Dedifferentiated amniotic fluid mesenchymal stem cell (primary cell): Measurements from ENCODE around the gene CSTPP1.
"Not testable (repeated sequence)": the region's sequence is repeated elsewhere in the genome, so short reads cannot be mapped to it uniquely, and the experiment has no call there.

ENCODE experiments used
- DNase-seq: peaks from one replicate; pipeline ENCODE4 v3.0.0-alpha.2; 2016; ENCODE audit errors: extremely low spot score

The CSTPP1 gene

DNA sequence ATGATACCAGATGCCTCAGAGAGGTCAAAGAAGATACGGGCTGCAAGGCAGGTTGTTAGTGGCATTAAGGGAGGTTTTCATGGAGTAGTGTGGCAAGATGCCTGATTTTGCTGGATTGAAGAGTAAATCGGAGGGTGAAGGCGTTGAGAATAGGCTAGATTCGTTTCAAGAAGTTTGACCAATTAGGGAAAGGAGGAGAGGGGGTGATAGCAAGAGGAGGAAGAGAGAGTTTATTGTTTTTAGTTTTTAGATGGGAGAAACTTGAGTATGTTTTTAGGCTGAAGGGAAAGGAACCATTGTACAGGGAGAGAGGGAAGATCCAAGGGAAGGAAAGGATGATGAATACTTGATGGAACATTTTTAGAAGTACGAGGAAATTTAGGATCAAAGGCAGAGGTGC is 16.5 kb downstream of the CSTPP1 start:
- no peak for DNase-seq

- no peak for DNase-seq
These were observed 22.2 kb downstream of the CSTPP1 start for GRCh38 chr11:46958777-46959176.

DNA sequence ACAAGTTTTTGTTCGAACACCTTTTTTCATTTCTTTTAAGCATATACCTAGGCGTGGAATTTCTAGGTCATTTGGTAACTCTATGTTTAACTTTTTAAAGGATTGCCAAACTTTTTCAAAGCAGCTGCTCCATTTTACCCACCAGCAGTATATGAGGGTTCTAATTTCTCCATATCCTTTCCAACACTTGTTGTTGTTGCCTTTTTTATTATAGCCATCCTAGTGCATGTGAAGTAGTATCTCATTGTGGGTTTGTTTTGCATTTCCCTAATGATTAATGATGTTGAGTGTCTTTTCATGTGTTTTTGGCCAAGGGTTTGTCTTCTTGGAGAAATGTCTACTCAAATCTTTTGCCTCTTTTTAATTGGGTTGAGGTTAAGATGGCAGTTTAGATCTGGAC is 24.5 kb downstream of the CSTPP1 start:
- DNase-seq: no peak

DNA sequence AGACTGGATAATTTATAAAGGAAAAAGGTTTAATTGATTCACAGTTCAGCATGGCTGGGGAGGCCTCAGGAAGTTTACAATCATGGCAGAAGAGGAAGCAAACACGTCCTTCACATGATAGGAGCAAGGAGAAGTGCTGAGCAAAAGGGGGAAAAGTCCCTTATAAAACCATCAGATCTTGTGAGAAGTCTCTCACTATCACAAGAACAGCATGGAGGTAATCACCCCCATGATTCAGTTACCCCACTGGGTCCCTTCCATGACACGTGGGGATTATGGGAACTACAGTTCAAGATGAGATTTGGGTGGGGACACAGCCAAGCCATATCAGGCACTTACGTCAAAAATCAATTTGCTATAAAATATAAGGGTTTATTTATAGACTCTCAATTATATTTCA is 25.3 kb downstream of the CSTPP1 start:
- DNase-seq: not testable (repeated sequence)

- DNase-seq: no peak
These were observed 27.3 kb downstream of the CSTPP1 start for GRCh38 chr11:46963844-46964243.

DNA sequence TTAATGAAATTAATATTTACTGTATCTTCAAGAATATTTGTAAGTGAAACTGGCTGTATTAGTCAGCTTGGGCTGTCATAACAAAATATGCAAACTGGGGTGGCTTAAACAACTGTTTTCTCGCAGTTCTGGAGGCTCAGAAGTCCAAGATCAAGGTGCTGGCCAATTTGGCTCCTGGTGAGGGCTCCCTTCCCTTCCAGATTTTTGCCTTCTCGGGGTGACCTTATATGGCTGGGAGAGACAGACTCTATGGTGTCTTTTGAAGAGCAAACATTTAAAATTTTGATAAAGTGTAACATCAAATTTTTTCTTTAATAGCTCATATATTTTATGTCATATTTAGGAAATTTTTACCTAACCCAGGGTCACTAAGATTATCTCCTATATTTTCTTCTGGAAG is 30.2 kb downstream of the CSTPP1 start:
- no peak for DNase-seq

DNA sequence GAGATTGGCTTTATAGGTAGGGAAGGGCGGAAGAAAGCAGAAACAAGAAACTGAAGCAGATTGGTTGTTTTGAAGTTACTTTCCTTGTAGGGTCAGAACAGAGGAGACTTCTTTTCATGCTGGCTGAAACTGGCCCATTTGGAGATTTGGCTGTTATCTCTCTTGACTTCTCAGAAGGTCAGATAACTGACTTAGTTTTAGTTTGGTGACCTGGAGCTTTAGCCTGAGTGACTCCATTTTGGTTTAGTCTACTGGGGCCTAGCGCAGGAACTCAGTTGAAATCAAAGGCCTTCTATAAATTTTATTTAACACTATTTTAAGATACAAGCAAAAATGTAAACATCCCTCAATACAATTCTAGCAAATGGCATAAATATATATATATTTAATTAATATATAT is 31.4 kb downstream of the CSTPP1 start:
- DNase-seq: no peak

DNA sequence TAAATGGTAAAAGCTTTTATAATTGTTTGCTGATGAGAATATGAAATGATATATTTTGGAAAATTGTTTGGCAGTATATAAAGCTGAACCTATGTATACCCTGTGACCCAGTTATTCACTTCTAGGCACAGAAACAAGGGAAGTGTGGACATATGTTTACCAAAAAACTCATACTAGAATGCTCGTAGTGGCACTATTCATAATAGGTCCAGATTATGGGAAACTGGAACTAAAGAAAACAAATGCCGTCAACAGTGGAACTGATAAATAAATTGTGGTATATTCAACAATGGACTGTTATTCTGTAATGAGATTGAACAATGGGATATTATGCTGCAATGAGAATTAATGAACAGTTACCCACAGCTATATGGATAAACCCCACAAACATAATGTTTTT is 32.8 kb downstream of the CSTPP1 start:
- no peak for DNase-seq

DNA sequence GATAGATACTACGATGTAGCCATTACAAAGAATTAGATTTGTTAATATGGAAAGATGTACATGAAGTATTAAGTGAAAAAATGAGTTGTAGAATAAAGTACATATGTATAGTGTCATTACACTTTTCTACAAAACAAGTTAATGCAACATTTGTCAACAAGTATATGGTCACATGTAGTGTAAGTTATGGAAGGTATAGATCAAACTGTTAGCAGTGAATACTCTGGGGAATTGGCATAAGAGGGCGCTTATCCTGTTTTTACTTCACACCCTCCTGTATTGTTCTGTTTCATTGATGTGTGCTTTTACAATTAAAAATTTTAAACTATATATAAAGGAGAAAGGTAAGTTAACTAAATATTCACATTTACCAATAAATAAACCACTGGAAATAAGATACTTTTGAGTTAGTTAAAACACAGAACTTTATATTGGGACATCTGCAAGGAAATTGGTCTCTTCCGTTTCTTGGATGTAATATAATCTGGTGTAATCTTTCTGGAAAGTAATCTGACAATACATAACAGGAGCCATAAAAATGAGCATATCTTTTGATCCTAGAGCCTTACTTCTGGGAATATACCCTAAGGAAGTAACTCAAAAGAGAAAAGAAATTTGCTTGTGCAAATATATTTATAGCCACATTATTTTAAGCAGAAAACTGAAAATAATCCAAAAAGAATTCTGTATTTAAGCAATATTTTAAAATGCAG is 34.5 kb downstream of the CSTPP1 start:
- no peak for DNase-seq

GRCh38 chr11:46972343-46972742 is 35.8 kb downstream of the CSTPP1 start:
- no peak for DNase-seq

DNA sequence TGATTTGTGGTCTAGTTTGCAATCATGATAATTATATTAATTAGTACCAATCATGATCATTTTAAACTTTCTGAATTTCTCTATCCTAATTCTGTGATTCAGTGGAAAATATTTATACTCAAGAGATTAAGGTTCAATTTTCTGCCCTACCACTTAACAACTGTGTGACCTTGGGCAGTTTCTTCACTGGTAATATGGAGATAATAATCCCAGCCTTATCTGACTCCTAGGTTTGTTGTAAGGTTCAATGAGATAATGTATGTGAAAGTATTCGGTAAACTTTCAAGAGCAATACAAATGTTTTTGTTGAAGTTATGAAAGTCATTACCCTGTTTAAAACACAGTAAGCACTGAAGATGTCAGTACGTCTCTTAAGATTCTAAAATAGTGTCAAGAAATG is 36.3 kb downstream of the CSTPP1 start:
- DNase-seq: no peak

GRCh38 chr11:46976182-46976854 is 39.8 kb downstream of the CSTPP1 start:
- no peak for DNase-seq

DNA sequence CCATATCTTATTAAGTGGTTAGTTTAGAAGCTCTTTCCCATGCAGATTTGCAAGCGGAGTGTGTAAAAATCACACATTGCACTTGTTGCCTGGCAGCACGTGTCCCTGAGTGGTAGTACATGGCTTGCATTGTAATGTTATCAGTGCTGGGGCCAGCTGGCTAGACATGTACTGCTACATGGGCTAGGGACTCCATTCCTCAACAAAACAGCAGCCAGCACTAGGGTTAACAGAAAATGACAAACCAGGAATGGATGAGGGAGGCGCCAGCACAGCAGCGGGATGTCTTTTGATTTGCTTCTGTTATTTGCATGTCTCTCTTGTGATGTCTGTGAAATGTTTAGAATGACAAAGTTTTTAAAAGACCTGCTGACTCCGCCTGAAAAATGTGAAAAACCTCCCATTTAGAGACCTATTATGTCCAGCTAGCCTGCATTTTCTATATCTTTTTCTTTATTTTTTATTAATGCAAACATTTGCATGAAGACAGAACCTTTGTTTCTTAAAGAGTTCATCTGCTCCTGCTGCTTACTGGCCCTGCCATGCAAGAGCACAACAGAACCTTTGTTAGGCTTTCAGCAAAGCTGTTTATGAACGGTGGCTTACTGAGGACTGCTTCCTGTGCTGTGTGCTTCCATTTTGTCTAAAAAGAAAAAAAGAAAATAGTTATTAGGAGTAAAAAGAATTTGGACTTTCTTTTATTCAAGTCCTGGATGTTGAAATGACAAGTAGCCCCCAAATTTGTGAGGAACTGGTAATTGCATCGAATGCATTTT is 40.7 kb downstream of the CSTPP1 start:
- no peak for DNase-seq

GRCh38 chr11:46978005-46978491 is 41.5 kb downstream of the CSTPP1 start:
- DNase-seq: no peak

DNA sequence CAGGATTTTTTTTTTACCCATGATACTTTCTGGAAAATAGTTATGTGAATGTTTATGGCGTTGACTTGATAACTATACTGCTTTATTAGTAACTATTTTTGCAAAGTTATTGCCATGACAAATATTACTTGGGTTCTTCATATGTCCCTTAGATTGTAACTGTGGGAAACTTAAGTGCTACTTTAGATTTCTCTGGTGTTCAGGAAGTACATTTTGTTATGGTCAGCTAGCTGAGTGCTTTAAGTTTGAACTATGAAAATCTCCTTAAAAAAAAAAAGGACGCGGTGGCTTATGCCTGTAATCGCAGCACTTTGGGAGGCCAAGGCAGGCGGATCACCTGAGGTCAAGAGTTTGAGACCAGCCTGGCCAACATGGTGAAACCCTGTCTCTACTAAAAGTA is 42.8 kb downstream of the CSTPP1 start:
- DNase-seq: no peak

DNA sequence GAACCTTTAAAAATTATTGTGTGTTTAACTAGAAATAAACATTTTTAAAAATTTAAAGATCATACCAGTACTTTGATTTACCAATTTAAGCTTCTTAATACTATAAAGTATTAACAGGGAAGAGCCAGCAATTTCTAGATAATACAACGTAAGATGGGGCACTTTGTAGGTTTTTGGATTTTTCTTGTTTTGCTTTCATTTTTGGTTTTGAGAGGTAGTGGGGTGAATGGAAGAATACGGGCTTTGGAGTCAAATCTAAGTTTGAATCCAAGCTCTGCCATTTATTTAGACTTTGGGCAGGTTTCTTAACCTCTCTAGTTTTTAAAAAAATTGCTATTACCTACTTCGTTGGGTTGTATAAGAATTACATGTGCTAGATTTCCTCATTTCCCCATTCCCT is 44.9 kb downstream of the CSTPP1 start:
- DNase-seq: no peak

- DNase-seq: no peak
These were observed 46.4 kb downstream of the CSTPP1 start for GRCh38 chr11:46982797-46983452.

- DNase-seq: no peak
These were observed 47.0 kb downstream of the CSTPP1 start for GRCh38 chr11:46983598-46983997.

GRCh38 chr11:46984548-46984947 is 48.0 kb downstream of the CSTPP1 start:
- no peak for DNase-seq

DNA sequence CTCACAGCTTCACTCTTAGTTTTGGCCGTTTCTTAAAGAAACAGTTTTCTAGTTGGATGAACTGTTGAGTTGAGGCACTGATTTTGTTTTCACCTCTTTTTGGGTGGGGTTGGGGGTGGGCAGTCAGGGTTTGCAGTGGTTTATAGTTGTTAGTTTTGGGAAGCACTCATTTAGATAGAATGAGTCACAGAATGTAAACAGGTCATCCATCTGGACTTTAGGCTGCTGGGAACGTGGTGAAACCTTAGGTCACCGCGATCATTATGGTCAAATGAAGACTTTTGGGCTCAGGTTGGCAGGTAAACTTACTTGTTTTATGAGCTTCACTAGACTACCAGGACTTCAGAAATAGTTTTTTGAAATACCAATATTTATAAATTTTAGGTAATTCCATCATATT is 48.4 kb downstream of the CSTPP1 start:
- DNase-seq: no peak

- no peak for DNase-seq
These were observed 50.6 kb downstream of the CSTPP1 start for GRCh38 chr11:46987183-46987582.

DNA sequence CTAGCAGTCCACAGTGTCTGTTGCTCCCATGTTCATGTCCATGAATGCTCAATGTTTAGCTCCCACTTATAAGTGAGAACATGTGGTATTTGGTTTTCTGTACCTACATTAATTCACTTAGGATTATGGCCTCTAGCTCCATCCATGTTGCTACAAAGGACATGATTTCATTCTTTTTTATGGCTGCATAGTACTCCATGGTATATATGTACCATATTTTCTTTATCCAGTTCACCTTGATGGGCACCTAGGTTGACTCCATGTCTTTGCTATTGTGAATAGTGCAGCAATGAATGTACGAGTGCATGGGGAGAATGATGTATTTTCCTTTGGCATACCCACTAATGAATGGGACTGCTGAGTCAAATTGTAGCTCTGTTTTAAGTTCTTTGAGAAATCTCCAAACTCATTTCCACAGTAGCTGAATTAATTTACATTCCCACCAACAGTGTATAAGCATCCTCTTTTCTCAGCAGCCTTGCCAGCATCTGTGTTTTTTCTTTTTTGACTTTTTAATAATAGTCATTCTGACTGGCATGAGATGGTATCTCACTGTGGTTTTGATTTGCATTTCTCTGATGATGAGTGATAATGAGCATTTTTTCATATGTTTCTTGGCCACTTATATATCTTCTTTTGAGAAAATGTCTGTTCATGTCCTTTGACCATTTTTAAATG is 53.4 kb downstream of the CSTPP1 start:
- DNase-seq: not testable (repeated sequence)
